GM18507 (cell line): ENCODE measurements around the gene DDI1.
"Not testable (repeated sequence)": the region's sequence is repeated elsewhere in the genome, so short reads cannot be mapped to it uniquely, and the experiment has no call there.

Source experiments
- DNase-seq: peaks from one replicate; pipeline ENCODE4 v3.0.0; 2011; ENCODE audit warnings: low read depth; ENCODE audit not compliant: insufficient read length; ENCODE audit errors: extremely low spot score
- FAIRE-seq: peaks from 2 replicates; lab custom pipeline; 2011; peaks lifted over from hg19 to GRCh38; lab: Jason Lieb, UNC

DDI1 gene

GRCh38 chr11:104033134-104033533 lies 3.3 kb upstream of the DDI1 start:
- no peak for DNase-seq
- no peak for FAIRE-seq

GRCh38 chr11:104033561-104033960 lies 2.9 kb upstream of the DDI1 start:
- no peak for DNase-seq
- FAIRE-seq, result no peak

- no peak for FAIRE-seq
Measured at GRCh38 chr11:104036995-104037394, 555 bp downstream of the DDI1 start.

GRCh38 chr11:104041792-104042191 lies 5.4 kb downstream of the DDI1 start:
- DNase-seq (no peak), FAIRE-seq (no peak)

More at GRCh38 chr11:104036995-104037394, 555 bp downstream of the DDI1 start:
- no peak for DNase-seq

GRCh38 chr11:104043142-104043541 lies 6.7 kb downstream of the DDI1 start:
- DNase-seq, result no peak
- no peak for FAIRE-seq

- DNase-seq, result no peak
- no peak for FAIRE-seq
Measured at GRCh38 chr11:104043678-104044239, 7.3 kb downstream of the DDI1 start.

GRCh38 chr11:104046331-104046730 lies 9.9 kb downstream of the DDI1 start:
- no peak for FAIRE-seq
- DNase-seq, result no peak

GRCh38 chr11:104046858-104047257 lies 10.4 kb downstream of the DDI1 start:
- FAIRE-seq, result not testable (repeated sequence)

GRCh38 chr11:104049116-104049515 lies 12.7 kb downstream of the DDI1 start:
- DNase-seq (no peak), FAIRE-seq (no peak)

More at GRCh38 chr11:104046858-104047257, 10.4 kb downstream of the DDI1 start:
- DNase-seq, result not testable (repeated sequence)

- DNase-seq (no peak), FAIRE-seq (no peak)
Measured at GRCh38 chr11:104051778-104052177, 15.3 kb downstream of the DDI1 start.

- FAIRE-seq (no peak), DNase-seq (no peak)
Measured at GRCh38 chr11:104053743-104054478, 17.5 kb downstream of the DDI1 start.

- no peak for DNase-seq
- no peak for FAIRE-seq
Measured at GRCh38 chr11:104054911-104055529, 18.6 kb downstream of the DDI1 start.

GRCh38 chr11:104055596-104055995 lies 19.2 kb downstream of the DDI1 start:
- no peak for DNase-seq
- no peak for FAIRE-seq

GRCh38 chr11:104057908-104058307 lies 21.5 kb downstream of the DDI1 start:
- FAIRE-seq (no peak), DNase-seq (no peak)

- DNase-seq (no peak), FAIRE-seq (no peak)
Measured at GRCh38 chr11:104058680-104059079, 22.2 kb downstream of the DDI1 start.

GRCh38 chr11:104060004-104060794 lies 23.8 kb downstream of the DDI1 start:
- no peak for FAIRE-seq

GRCh38 chr11:104060820-104061219 lies 24.4 kb downstream of the DDI1 start:
- no peak for FAIRE-seq

More at GRCh38 chr11:104060004-104060794, 23.8 kb downstream of the DDI1 start:
- DNase-seq, result no peak

GRCh38 chr11:104061853-104062521 lies 25.5 kb downstream of the DDI1 start:
- no peak for DNase-seq
- no peak for FAIRE-seq

More at GRCh38 chr11:104060820-104061219, 24.4 kb downstream of the DDI1 start:
- no peak for DNase-seq

- no peak for DNase-seq
- no peak for FAIRE-seq
Measured at GRCh38 chr11:104064034-104064630, 27.7 kb downstream of the DDI1 start.
